Heart right ventricle (tissue), 16 donors: ENCODE data around the gene RPLP2. TPM values are rescaled to one million over a fixed set of nuclear protein-coding genes. Genes with fewer than 3 reads are reported as not detected.

ENCODE experiments used
- ATAC-seq, 8 donors: fragments of 200-7000 bp; cut with Tn5 transposase; one replicate each; pipeline ENCODE4 v1.9.1; 2020; ENCODE audit warnings: mild to moderate bottlenecking in 8 of 8, moderate library complexity in 8 of 8, moderate number of reproducible peaks in 1 of 8
- DNase-seq, 2 donors: peaks; one replicate each; pipeline ENCODE4 v3.0.0-alpha.2; 2020
- H3K27ac ChIP-seq, 10 donors: fragments of 200-600 bp; sonication (generic) in 2 of 10; one replicate each; pipeline versions ENCODE4 v1.5.0 to v1.8.0; 2020 to 2022; ENCODE audit warnings: mild to moderate bottlenecking in 3 of 10
- H3K27me3 ChIP-seq, 7 donors: fragments of 200-600 bp; one replicate each; pipeline ENCODE4 v1.8.0; 2021 to 2022; ENCODE audit warnings: mild to moderate bottlenecking in 2 of 7
- H3K36me3 ChIP-seq, 9 donors: fragments of 200-600 bp; sonication (generic) in 1 of 9; one replicate each; pipeline versions ENCODE4 v1.5.0 to v1.8.0; 2020 to 2022; ENCODE audit warnings: mild to moderate bottlenecking in 2 of 9
- H3K4me1 ChIP-seq, 9 donors: fragments of 200-600 bp; sonication (generic) in 1 of 9; one replicate each; pipeline versions ENCODE4 v1.5.0 to v1.8.0; 2020 to 2022; ENCODE audit warnings: mild to moderate bottlenecking in 4 of 9
- H3K4me3 ChIP-seq, 10 donors: fragments of 200-600 bp; sonication (generic) in 2 of 10; one replicate each; pipeline versions ENCODE4 v1.5.0 to v1.8.0; 2020 to 2022; ENCODE audit warnings: mild to moderate bottlenecking in 7 of 10, moderate library complexity in 2 of 10
- H3K9me3 ChIP-seq, 11 donors: fragments of 200-600 bp in 10 of 11; sonication (generic) in 2 of 11; one replicate each; pipeline versions ENCODE4 v1.5.0 to v1.8.0; 2013 to 2022; ENCODE audit warnings: mild to moderate bottlenecking in 2 of 11, control low read depth in 1 of 11, moderate library complexity in 1 of 11
- WGBS, 2 donors: extraction: QIAGEN DNeasy Blood & Tissue Kit; methylation state at CpG; one replicate each; pipeline ENCODE4 v1.1.7; 2013; ENCODE audit warnings: inconsistent platforms in 1 of 2; 5-methylcytosine and 5-hydroxymethylcytosine counted together
- intact Hi-C, 10 donors: fragments of 100-400 bp; cut with DNase I; formaldehyde crosslinking; loops; one replicate each; pipeline versions ENCODE4 v1.11.1 to v1.14.2; 2022
- polyA plus RNA-seq, 2 donors: library from polyadenylated mRNA; stranded (reverse); fragments of 200-250 nt; gene quantifications; one replicate each; pipeline ENCODE4 v1.2.3, GENCODE V29; 2013
- total RNA-seq, 10 donors: library from RNA; stranded (reverse); fragmentation: NEBNext Ultra II Directional in 3 of 10; extraction: Animal tissue kit (Norgen Biotek cat#: 25700) in 3 of 10; gene quantifications; one replicate each; pipeline versions ENCODE4 v1.2.1 to v1.2.4, GENCODE V29; 2021 to 2023
- TF ChIP-seq, protein P1 (sequence below), 9 donors: fragments of 200-600 bp; sonication (generic) in 2 of 9; IDR thresholded peaks; one replicate each; pipeline versions ENCODE4 v1.5.0 to v1.8.0; 2021 to 2022; ENCODE audit warnings: antibody characterized with exemption in 9 of 9, mild to moderate bottlenecking in 5 of 9, moderate library complexity in 1 of 9
- donor health status: Arrhythmogenic right ventricular cardiomyopathy.
- donor health status: ischemic (EF 13 %, LVEDD 7.1; RV severe dilation, severe dysfunction).
- donor health status: healthy with polysubstance abuse.
- donor health status: DM: no; HTN: yes; CAD: no.
- donor health status: DM: no; HTN: no; CAD: no.
- donor health status: ischemic (EF 25% LVEDD 6.9; RV normal size, moderate dysfunction).
- donor health status: ischemic (EF 25% LVEDD 5.7; RV mildly dilated, moderate dysfunction).
- donor health status: healthy.
- donor health status: DM: yes; HTN: yes; CAD: no.
- donor health status: Ischemic cardiomyopathy.
- donor health status: ischemic (EF 35%, LVEDD 5.7; RV mildly dilated, moderate dysfunction).
- donor health status: nonischemic (EF 11% LVEDD 7.7; RV severe dilation, severe dysfunction).
- donor health status: DM: yes; HTN: yes; CAD: no.
- donor health status: PGD.
- donor health status: ischemic (EF 29% LVEDD 5.4; RV normal size, mild dysfunction).
- donor health status: nonischemic (EF 23%, LVEDD 6.1; RV moderate dilation, normal function).

The RPLP2 gene
- total and polyA plus RNA-seq, 12 donors, result 765 to 1,699 (median 918) TPM

DNA sequence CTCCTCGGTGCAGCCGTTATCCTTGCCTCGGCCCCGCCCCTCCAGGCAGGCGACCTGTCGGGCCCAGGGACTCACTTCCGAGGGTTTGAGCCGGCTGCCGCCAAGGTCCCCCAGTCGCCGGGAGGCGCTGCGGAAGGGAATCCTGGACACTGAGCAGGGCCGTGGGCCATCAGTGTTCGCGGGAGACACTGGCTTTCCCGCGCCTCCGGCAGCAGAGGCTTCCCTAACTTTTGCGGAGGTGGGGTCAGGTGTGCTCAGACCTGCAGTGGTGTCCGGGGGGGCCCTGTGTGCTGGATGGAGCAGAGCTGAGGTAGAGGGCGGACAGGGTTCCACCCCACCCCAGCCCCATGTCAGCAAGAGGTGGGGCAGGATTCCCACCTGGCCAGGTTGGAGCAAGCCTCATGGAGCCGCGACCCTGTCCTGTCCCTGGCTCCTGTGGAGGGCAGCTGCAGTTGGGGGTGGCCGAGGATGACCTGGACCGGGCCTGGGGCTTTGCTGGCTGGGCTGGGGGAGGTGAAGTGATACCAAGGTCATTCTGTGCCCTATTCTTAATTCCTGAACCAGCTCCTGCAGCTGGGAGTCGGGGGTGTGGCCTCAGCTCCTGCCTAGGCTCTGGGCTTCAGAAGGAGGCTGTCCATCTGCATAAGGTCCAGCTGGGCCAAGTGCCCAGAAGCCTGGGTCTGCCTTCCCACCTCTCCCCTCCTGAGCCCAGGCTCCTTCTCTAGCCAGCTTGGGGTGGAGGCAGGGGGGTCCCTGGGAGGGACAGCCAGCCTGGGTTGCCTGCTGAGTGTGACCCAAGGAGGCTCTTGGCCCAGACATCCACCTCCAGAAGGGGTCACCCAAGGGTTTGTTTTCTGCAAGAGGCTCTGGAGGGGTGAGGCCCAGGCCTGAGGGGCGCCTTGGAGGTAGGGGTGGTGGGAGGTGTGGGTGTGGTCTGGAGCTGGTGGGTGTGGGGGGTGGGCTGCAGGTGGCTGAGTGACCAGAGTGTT is 41.3 kb downstream of the RPLP2 start:
- TF ChIP-seq, protein P1, sequence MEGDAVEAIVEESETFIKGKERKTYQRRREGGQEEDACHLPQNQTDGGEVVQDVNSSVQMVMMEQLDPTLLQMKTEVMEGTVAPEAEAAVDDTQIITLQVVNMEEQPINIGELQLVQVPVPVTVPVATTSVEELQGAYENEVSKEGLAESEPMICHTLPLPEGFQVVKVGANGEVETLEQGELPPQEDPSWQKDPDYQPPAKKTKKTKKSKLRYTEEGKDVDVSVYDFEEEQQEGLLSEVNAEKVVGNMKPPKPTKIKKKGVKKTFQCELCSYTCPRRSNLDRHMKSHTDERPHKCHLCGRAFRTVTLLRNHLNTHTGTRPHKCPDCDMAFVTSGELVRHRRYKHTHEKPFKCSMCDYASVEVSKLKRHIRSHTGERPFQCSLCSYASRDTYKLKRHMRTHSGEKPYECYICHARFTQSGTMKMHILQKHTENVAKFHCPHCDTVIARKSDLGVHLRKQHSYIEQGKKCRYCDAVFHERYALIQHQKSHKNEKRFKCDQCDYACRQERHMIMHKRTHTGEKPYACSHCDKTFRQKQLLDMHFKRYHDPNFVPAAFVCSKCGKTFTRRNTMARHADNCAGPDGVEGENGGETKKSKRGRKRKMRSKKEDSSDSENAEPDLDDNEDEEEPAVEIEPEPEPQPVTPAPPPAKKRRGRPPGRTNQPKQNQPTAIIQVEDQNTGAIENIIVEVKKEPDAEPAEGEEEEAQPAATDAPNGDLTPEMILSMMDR (IDR thresholded peaks at IDR 0.05), result no peak
- no peak for ATAC-seq
- Histone ChIP-seq H3K36me3 (peaks cover 0 to 21% (median 0%) of the 10 kb centered on the region in 9 donors), H3K9me3 (no peaks in the 10 kb centered on the region), H3K4me3 (no peak overlapping the region), H3K27me3 (peaks cover 0 to 28% (median 0%) of the 10 kb centered on the region in 7 donors), H3K4me1 (peaks cover 18 to 82% (median 38%) of the 10 kb centered on the region in 9 donors), H3K27ac (no peak overlapping the region)
- intact Hi-C loops, result loop anchor here in 2 of 10 donors (10.0 kb wide), 1 partner anchor 194 kb away; no protein-coding TSS in a partner anchor
- 76 to 77% methylated on average over 22 to 28 of the region's 28 CpGs for WGBS, 2 donors
- DNase-seq, result no peak

DNA sequence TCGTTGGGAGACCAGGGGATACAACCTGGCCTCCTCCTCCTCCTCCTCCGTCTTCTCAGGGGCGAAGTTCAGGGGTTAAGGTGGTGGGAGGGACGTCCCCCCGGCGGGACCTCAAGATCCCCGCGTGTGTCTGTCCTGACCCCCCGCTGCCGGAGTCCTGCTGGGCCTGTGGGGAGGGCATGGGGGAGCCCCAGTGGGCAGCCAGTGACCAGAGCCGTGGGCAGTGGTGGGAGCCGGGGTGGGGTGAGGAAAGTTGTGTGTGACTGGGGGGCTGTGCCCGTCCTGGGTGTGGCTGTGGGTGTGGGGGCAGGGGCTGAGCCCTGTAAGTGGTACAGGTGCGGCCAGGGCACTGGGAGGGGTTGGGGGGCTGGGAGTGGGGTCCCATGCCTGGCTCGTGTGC is 43.0 kb downstream of the RPLP2 start:
- TF ChIP-seq, protein P1 (IDR thresholded peaks at IDR 0.05), result no peak
- Histone ChIP-seq H3K4me1 (peaks cover 22 to 79% (median 39%) of the 10 kb centered on the region in 9 donors), H3K27me3 (peaks cover 0 to 26% (median 0%) of the 10 kb centered on the region in 7 donors), H3K9me3 (no peaks in the 10 kb centered on the region), H3K36me3 (peaks cover 0 to 17% (median 0%) of the 10 kb centered on the region in 9 donors), H3K27ac (no peak overlapping the region), H3K4me3 (no peak overlapping the region)
- no peak for DNase-seq
- 85 to 87% methylated on average over 14 to 15 of the region's 15 CpGs for WGBS, 2 donors
- intact Hi-C loops, result loop anchor here in 2 of 10 donors (10.0 kb wide), 1 partner anchor 192 kb away; no protein-coding TSS in a partner anchor
- no peak for ATAC-seq

DNA sequence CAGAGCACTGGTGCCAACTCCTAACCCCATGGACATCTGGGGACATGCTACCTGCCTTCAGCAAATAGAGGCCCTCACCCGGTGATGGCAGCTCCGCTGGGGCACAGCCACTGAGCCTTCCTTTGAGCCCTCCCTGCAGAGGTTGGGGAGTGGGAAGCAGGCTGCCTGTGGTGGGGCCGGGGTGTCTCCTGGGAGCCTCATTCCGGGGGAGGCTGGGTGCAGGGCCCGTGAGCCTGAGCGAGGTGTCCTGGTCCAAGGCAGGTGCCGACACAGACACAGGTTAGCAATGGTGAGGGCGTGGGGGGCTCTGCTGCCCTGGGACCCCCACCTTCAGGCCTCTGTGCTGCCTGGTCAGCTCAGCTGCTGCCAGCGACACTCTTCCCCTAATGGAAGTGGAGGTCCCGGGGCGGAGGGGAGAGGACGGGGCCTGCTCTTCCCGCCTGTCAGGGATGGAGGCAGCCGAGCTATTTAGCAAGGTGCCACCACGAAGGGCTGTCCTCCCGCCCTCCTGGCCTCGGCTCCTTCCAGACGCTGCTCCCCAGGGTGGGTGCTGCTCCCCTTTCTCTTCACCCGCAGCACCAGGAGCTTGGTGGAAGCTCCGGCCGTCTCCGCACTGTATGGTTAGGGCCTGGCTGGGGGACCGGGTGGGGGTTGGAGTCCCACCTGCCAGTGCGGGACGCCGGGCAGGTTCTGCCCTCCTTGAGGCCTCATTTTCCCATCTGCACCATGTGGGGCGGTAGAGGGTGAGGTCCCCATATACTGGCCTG is 44.1 kb downstream of the RPLP2 start:
- H3K4me3 ChIP-seq, result no peak overlapping the region
- ATAC-seq (no peak), DNase-seq (no peak)
- H3K27ac ChIP-seq, result peak overlapping the region in 1 of 10 donors; percentile 21
- intact Hi-C loops, result loop anchor here in 2 of 10 donors (10.0 kb wide), 1 partner anchor 191 kb away; no protein-coding TSS in a partner anchor
- no peaks in the 10 kb centered on the region for H3K9me3 ChIP-seq
- H3K36me3 ChIP-seq, result peaks cover 0 to 17% (median 0%) of the 10 kb centered on the region in 9 donors
- TF ChIP-seq, protein P1 (IDR thresholded peaks at IDR 0.05), result no peak
- peaks cover 0 to 15% (median 0%) of the 10 kb centered on the region in 7 donors for H3K27me3 ChIP-seq
- 92 to 95% methylated on average over 27 of the region's 27 CpGs for WGBS, 2 donors
- H3K4me1 ChIP-seq, result peaks cover 13 to 68% (median 29%) of the 10 kb centered on the region in 9 donors
